Activated CD4-positive, alpha-beta T cell treated with anti-CD3 and anti-CD28 coated beads for 48 hours (primary cell): ENCODE results near the gene PALLD.

Experiments
- DNase-seq: peaks from one replicate; pipeline ENCODE4 v3.0.0-alpha.2; 2020

PALLD gene

DNA sequence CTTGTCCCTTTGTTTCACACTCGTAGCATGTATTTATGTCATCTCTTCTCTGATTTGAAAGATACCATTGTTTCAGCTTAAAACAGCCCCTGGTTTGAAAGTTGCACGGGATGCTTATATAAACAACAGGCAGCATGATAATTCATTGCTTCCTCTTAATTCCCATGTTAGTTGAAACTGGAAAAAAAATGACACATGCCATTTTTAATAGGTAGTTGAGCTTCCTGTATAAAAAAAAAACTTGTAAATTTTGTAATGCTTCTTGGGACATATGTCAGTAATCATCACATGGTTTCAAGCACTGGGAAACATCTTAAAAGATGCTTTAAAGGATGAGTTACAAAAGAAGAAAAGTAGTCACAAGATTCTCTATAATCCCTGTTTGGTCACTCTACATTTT lies 243.0 kb downstream of the PALLD start:
- no peak for DNase-seq

DNA sequence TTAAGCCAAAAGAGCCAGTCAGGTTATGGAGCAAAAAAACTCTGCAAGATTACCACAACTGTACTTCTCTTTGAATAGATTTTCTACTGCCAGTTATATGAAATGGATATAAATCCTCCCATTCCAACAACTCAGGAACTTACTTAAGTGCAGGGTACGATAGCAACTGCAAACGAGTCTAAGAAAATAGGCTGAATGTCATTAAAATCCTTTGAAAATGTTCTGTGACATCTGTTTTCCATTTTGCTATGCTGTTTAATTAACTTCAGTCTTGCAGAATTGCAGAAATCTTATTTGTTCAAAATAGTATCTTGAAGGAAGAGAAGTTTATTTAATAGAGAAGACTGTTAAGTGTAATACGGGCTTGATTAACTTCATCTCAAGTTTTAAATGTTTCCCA lies 243.8 kb downstream of the PALLD start:
- no peak for DNase-seq

DNA sequence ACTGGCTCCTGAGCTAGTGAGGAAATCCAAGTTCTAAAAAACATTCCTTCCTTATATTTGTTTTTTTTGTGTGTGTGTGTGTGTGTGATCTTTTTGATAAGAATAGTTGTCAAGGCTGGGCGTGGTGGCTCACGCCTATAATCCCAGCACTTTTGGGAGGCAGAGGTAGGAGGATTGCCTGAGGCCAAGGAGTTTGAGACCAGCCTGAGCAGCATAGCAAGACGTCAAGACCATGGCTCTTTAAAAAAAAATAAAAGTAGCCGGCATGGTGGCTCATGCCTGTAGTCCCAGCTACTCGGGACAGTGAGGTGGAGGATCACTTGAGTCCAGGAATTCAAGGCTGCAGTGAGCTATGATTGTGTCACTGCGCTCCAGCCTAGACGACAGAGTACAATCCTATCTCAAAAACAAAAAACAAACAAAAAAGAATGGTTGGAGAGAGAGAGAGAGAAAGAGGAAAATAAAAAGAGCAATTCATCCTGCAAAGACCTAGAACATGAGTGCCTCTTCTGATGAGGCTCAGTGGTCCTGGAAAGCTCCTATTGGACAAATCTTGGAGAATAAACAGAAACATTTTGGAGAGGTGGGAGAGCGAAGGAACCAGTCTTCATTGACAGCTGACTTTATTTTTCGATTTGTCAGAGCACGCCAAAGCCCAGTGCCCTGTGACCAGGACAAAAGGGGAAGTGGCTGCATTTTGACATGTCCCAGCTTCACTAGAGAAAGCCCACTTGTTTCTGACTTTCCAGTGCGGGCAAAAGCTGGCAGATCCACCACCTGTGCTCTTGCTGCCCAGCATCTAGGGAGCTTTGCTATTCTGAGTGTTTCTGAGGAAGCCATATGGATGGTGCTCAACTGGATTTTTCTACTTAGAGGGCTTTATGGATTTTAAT lies 244.7 kb downstream of the PALLD start:
- no peak for DNase-seq

DNA sequence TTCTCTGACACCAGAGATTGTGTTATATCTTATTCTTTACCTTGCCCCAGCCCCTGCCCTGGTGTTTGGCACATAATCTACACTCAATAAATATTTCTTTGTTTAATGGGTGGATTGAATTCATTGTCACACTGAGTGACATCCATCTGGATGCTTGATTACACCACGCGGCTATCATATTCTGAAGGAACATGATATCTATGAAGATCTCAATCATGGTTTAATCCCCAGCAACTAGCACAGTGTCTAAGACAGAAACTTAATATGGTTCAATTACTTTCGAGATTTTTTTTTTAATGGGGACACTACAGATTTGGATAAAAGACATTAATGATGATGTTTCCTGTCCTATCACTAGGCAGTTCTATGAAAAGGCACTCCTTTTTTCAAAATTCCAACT lies 246.3 kb downstream of the PALLD start:
- no peak for DNase-seq

DNA sequence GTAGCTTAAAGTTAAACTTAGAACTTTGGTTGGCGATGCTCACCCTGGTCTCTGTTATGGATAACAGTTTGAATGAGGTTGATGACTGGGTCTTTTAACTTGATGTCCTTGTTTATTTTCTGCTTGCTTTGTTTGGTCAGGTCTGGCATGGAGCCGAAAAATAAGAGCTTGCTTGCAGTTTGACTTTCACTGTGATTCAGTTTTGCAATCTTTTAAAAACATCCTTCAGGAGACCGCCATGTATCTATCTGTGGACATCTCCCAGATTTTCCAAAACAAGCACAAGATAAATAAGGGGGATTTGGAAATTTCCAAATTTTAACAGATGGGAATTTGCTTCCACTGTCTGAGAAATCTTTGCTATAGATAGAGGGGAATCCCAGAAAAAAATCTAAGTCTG lies 246.7 kb downstream of the PALLD start:
- DNase-seq = no peak

DNA sequence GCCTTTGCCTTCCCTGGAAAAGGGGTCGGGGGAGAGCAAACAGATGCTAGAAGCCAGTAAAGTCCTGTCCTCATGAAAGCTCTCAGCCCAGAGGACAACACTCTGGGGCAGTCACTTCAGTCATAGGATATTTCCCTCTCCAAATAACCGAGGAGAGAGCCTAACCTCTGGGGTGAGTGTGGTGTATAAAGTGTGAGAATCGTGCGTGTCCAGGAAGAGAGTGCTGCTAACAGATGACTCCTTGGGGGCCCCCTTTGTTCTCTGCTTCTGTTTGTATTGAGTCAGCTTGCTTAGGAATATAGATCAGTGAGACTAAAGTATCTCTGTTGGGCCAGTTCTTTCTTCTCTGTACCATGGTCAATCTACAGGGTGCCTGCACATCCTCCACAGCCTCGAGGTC lies 247.2 kb downstream of the PALLD start:
- no peak for DNase-seq

DNA sequence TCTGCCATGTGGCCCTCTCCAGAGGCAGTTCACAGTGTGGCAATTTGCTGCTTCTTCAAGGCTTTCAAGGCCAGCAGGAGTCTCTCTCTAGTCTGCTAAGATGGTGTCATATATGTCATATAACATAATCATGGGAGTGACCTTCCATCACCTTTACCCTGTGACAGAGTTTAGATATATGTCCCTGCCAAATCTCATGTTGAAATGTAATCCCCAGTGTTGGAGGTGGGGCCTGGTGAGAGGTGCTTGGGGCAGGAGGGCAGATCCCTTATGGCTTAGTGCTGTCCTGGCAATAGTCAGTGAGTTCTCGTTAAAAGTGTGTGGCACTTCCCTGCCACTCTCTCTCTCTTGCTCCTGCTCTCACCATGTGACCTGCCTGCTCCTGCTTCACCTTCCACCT lies 252.0 kb downstream of the PALLD start:
- DNase-seq = no peak

DNA sequence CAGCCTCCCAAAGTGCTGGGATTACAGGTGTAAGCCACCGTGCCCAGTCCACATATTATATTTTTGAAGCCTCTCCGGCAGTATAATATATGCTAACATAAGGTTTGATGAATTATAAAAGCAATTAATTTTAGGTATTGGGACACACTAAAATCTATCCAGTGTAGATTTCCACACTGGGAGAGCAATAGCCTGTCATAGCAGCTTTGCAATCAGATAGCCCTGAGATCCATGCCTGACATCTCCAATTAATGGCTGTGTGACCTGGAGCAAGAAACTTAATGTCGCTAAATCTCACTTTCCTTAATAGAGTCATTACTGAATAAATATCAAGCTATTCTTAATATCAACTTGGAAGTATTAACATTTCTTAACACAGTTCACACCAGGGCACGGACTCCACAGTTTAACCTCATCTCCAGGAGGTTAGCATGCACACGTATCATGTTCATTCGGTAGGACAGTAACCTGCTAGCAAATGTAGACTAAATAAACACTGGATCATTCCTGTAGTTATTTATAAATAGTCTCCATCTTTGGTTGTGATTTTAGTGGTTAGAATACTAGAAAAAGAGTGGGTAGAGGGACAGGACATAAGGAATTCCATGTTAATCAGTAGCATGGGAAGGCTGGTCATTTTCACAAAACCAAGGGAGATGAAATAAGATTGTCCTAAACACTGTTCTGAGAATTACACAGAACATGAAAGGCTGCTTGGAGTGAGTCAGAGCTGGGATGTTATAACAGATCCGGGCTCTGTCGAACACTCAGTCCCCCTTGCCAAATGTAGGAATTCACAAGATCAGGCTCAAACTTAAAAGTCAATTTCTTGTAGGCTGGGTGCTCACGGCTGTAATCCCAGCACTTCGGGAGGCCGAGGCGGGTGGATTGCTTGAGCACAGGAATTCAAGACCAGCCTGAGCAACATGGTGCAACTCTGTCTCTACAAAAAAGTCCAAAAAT lies 254.7 kb downstream of the PALLD start:
- no peak for DNase-seq

DNA sequence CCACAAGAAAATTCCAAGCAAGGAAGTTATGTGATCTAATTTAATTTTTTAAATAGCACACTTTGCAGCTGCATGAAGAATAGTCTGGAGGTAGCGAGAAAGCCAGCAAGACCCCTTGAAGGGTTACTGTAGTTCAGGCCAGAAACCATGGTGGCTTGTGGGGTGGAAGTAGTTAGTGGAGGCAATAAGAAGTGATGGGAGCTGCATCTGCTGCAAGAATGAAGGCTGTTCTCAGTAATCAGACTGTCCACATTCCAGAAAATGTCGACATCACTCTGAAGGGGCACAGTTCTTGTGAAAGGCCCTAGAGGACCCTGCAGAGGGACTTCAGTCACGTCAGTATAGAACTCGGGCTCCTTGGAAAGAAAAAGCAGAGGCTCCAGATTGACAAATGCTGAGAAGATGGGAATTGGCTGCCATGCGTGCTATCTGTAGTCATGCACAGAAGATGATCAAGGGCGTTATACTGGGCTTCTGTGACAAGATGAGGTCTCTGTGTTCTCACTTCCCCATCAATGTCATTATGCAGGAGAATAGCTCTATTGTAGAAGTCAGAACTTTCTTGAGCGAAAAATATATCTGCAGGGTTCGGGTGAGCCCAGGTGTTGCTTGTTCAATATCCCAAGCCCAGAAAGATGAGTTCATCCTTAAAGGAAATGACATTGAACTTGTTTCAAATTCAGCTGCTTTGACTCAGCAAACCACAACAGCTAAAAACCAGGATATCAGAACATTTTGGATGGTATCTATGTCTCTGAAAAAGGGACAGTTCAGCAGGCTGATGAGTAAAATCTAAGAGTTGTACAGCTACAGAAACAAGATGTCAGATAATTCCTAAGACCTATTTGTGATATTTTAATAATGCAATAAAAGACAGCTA lies 259.0 kb downstream of the PALLD start:
- DNase-seq = no peak

DNA sequence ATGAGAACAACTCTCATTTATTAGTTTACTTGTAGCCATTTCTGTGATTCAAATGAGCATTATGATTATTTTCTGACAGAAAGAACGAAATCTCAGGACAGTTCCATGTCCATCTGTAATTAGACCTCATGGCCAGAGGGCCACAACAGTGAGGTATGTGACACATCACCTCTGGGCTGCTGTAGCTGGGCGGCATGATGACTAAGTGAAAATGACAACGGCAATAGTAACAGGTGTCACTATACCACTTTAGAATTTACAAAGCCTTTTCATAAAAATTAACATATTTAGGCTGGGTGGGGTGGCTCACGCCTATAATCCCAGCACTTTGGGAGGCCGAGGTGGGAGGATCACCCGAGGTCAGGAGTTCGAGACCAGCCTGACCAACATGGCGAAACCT lies 260.6 kb downstream of the PALLD start:
- DNase-seq = no peak

DNA sequence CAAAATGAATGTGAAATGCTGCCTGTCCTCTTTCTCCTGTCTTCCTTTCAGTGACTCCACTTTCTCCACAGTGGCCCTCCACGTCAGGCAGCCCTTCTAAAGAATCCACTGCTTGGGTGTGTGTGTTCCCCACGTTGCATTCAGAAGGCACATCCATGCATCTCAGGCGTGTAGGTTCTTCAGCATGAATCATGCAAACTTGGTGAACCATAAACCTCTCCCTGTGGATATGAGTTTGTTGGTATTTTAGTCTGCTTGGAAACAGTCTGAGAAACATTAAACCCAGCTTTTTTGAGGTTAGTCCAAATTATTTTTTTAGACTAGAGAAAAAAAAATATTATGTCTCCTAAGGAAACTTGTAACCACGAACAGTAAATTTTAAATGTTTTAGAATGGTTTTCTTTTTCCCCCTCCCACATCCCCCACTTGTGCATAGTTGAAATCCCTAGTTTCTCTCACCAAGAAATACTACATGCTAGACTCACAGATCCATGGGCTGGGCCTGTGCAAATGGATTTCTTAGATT lies 261.6 kb downstream of the PALLD start:
- DNase-seq = no peak

DNA sequence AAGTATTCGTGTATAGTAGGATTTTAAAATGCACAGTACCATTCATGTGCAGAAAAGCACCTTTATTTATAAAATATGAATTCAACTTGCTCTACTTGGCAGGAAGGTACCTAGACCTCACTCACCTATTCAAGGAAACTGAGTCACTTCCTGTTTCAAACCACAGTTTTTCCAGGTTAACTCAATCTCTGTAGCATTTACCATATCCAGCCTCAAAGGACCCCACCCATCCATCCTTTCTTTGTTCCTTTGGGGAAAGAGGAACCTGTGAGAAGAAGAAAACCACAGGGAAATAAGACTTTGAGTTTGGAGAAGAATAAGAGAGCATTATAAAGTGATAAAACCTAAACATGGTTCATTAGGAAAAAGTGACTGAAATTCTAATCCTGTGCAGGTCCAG lies 262.5 kb downstream of the PALLD start:
- DNase-seq = no peak

DNA sequence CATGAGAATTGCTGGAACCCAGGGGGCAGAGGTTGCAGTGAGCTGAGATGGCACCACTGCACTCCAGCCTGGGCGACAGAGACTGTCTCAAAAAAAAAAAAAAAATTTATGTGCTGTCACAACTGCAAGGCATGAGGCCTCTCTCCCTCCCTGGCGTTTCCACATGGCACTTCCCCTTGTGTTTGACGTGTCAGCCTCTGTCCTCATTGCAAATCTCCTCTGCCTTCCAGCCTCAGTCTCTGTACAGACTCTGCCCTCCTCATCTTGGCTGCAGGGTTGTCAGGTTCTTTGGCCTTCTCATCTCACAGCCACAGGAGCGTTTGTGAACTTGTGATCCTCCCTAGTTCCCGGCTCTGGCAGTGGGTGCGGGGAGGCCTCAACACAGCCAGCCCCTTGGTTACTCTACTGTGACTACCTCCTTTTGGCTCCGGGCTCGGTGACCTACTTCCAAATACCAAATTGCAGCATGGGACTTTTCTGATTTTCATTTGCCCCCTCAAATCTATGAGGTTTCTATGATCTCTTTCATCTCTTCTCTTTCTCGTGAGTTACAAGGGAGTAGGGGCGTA lies 263.2 kb downstream of the PALLD start:
- DNase-seq = no peak

DNA sequence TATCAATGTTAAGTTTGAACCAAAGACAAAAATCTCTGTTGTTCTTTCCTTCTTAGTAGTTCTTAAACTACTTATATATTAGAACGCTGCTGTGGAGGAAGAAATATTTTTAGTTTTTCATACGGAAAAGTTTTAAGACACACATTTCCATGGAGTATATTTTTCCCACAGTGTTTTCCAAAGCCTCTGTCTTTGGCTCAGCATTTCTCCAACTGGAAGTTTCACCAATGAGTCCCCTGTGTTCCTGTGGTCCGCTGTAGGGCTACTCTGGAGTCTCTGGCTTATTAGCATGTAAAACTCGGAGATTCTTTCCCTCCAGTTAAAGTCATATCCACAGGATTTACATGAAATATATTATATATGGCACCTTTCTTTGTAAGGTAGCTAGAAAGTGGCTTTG lies 264.2 kb downstream of the PALLD start:
- no peak for DNase-seq

DNA sequence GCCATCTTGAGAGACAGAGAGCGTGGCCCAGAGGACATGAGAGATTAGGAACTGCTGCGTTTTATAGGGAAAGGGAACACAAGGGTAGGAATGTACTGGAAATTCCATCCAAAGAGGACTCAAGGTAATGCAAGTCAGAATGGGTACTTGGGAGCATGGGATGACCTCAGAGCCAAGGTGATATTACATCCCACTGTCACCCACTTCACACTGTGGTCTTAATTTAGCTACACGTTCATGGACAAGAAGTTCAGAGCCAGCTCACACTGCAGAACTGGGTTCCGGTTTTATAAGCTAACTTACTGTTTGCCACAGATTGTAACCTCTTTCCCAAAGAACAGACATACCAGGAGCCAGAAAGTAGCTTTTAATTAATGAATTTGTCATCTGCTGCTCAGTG lies 268.5 kb downstream of the PALLD start:
- no peak for DNase-seq

DNA sequence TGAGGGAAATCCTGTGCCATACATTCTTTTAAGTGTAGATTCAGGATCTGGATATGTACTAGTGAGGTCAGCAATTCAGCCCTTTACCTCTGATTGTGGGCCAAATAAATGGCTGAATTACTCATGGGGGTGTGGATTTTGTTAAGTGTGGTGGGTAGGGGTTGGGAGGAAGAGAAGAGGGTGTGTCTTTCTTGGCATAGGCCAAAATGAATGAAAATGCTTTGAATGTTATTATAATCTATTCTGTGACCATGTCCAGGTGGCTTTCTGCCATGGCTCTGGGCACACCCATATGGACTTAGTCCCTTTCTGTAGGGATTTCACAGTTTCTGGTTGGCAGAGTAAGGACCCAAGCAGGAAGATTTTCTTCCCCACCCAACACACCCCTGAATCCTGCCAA lies 268.9 kb downstream of the PALLD start:
- DNase-seq = no peak

DNA sequence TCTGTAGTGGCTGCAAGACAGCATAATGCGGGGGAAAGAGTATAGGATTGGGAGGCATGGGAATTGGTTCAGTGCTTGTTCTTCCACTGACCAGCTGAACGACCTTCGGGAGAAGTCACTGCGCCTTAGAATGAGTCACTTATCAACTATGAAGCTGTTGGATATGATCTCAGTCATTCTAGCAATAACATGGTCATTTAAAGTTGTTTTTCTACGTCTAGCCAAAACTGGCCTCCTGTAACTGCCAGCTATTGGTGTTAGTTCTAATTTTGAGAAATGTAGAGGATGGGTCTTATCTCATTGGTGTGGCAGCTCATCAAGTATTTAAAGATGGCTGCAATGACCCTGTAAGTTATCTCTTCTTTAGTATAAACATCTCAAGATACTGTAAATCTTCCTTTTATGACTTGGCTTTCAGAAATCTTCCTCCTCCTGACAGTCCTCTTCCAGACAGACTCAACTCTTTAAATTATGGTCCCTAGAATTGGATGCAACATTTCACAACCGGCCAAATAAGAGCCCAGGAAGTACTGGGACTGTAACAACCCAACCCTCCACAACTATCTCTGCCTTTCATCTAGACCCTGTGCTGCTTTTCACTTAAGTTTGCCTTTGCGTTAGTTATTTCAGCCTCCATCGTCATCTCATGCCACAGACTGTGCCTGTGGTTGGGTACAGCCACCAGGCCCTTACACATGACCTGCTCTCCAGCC lies 269.9 kb downstream of the PALLD start:
- no peak for DNase-seq

DNA sequence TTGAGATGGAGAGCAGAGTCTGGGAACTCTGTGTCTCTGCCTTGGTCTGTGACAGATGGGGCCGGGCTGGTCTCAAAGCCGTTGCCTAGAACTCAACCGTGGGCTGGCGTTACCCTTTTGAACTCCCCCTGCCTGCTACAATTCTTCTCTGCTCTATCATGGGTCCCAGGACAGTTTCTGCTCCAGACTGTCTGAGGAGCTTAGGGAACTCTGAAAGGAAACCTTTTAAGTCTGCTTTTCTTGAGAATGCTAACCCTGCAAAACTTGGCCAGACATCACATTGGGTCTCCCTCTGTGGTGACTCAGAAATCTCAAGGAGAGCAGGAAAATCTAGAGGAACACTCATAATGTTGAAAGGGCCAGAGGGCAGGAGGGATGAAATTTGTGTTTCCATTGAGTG lies 272.6 kb downstream of the PALLD start:
- DNase-seq = no peak

DNA sequence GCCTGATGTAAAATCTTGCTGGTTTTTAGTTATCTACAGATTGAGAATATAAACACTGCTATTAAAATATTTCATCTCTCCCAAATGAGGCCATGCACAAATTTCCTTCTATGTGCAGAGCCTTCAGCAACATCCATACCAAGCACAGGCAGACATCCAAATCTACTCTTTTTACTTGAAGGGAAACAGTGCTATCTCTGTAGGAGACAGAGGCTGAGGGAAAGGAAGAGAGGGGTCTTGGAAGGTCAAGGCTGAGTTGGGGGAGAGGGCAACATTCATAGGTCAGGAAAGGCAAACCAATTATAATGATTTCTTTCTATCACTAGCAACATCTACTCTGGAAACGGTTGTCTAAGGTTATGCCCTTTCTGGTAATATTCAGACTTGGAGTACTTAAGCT lies 273.0 kb downstream of the PALLD start:
- DNase-seq = no peak

DNA sequence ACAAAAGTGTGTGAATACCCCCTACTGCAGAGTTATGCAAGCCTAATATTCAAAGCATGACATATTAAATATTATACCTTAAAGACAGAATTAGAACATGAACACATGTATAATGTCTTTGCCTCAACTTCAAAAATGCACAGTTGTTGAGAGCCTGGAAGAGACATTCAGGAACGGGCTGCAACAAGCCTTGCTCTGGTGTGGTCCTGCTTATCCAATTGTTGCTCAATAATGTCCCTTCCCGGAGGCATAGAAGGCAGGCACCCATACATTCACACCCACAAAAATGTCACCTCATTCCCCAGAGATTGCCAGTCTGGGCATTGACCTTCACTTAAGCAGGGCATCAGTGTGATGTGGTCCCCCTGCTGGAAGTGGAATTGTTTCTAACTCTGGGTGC lies 274.4 kb downstream of the PALLD start:
- DNase-seq = no peak

DNA sequence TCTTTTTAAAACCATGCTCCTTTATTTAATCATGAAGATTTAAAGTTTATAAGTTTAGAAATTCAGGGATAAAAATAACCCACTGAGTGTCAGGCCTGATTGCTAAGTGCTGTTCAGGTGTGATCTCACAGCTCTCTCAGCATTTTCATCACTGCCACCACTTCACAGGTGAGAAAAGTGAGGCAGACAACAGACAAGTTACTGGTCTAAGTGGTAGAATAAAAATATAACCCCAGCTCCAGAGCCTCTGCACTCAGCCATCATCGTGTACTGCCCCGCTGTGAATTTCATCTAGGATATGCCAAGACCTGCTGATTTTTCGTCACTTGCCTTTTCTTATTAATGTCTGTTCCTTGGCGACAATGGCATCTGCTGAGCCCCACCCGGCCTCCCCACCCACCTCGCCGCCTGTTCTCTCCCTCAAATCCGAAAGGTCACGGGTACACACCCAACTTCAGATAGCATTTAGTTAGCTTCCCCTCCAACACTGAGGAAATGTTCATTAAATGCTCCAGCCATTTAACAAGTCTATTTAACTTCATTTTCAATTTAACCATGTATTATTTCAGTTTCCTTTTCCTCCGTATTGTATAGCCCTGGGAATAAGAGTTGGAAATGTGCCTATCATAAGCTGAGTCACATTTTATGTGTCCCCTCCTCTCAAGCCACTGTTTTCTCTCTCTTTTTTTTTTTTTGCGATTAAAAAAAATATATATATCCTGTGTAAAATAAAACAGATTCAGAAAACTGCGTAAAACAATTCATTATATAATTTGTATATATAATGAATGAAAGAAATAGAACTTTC lies 276.7 kb downstream of the PALLD start:
- no peak for DNase-seq
